Measurements from ENCODE around the gene BEND6. TPM values are rescaled to one million over a fixed set of nuclear protein-coding genes. Genes with fewer than 3 reads are reported as not detected.

The BEND6 gene
- total RNA-seq, 2 experiments from 2014 or later = 0.50 to 1.5 TPM

DNA sequence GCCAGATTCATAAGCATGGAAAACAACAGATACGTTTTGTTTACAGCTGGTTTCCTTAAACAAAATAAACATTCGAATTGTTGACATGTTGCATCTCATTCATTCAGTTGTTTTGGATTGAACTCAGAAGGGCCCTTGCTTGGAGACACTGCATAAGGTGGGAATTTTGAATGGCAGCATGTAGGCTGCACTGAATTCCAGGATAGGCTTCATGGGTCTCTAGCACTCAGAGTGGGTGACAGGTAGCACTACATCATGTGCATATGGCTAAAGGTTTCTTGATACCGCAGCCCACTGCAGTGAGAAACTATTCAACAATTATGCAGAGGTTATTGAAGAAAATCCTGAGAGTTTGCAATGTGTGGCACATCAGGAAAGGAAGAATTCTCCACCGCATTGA, 1.6 kb downstream of the BEND6 start:
- no peaks in the 10 kb centered on the region for H3K9me3 ChIP-seq (ENCODE audit: low read length)
- H3K36me3 ChIP-seq (ENCODE audit: insufficient read depth, low read length) = no peaks in the 10 kb centered on the region
- H3K79me2 ChIP-seq (ENCODE audit: insufficient read depth, low read depth, low read length) = no peaks in the 10 kb centered on the region
- TF ChIP-seq, protein P1, sequence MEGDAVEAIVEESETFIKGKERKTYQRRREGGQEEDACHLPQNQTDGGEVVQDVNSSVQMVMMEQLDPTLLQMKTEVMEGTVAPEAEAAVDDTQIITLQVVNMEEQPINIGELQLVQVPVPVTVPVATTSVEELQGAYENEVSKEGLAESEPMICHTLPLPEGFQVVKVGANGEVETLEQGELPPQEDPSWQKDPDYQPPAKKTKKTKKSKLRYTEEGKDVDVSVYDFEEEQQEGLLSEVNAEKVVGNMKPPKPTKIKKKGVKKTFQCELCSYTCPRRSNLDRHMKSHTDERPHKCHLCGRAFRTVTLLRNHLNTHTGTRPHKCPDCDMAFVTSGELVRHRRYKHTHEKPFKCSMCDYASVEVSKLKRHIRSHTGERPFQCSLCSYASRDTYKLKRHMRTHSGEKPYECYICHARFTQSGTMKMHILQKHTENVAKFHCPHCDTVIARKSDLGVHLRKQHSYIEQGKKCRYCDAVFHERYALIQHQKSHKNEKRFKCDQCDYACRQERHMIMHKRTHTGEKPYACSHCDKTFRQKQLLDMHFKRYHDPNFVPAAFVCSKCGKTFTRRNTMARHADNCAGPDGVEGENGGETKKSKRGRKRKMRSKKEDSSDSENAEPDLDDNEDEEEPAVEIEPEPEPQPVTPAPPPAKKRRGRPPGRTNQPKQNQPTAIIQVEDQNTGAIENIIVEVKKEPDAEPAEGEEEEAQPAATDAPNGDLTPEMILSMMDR (conservative IDR thresholded peaks at IDR 0.05; ENCODE audit: low read length) = no peak
- TF ChIP-seq EZH2phosphoT487 (IDR thresholded peaks at IDR 0.05; ENCODE audit: borderline replicate concordance, low read depth, low read length) = no peak
- intact Hi-C loops (cut with micrococcal nuclease; ENCODE audit: unreplicated experiment) = loop anchor here (5.0 kb wide), 1 partner anchor 131 kb away; no protein-coding TSS in a partner anchor
- no peak overlapping the region for H3K27ac ChIP-seq (ENCODE audit: low read depth, low read length, poor library complexity, severe bottlenecking)
- ChIA-PET CTCF (ENCODE audit: unreplicated experiment) (no interaction called here), POLR2A (no interaction called here)
- H2AFZ ChIP-seq (ENCODE audit: low read length) = peak overlapping the region; percentile 90; the same call in 1 of the 2 replicates
- H4K20me1 ChIP-seq (ENCODE audit: insufficient read depth, low read length) = no peaks in the 10 kb centered on the region
- H3K9me2 ChIP-seq (ENCODE audit: insufficient read depth, low read length) = no peaks in the 10 kb centered on the region
- H3K4me2 ChIP-seq (ENCODE audit: low read length) = peak overlapping the region; percentile 84
- peaks cover 16% of the 10 kb centered on the region for H3K4me1 ChIP-seq (ENCODE audit: insufficient read depth, low read length, poor library complexity, severe bottlenecking)
- no peak for DNase-seq (ENCODE audit: low spot score)
- H3K4me3 ChIP-seq (ENCODE audit: low read depth, low read length, poor library complexity, severe bottlenecking) = peak overlapping the region; percentile 75
- BruUV-seq (replicated peaks) = no TSS peak

DNA sequence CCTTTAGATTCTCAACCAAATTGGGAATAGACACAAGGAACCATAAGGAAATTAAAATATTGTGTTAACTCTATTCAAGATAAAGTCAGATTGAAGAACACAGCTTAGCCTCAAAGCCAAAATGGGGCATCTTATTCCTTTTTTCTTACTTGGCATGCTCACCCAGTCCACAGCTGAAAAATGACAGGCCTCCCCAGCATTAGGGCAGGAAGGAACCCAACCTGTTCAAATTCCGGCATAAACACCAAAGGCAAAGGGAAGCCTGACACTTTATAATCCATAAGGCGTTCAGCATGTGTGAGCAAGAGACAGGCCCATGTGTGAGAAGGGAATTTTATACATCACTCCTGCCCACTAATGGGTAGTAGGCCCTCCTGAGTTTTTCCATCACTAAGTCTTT, 2.9 kb downstream of the BEND6 start:
- no peak for TF ChIP-seq EZH2phosphoT487 (IDR thresholded peaks at IDR 0.05; ENCODE audit: borderline replicate concordance, low read depth, low read length)
- TF ChIP-seq, protein P1 (conservative IDR thresholded peaks at IDR 0.05; ENCODE audit: low read length) = no peak
- Histone ChIP-seq H3K9me2 (ENCODE audit: insufficient read depth, low read length) (no peaks in the 10 kb centered on the region), H3K4me3 (ENCODE audit: low read depth, low read length, poor library complexity, severe bottlenecking) (no peak overlapping the region), H3K4me1 (ENCODE audit: insufficient read depth, low read length, poor library complexity, severe bottlenecking) (peaks cover 16% of the 10 kb centered on the region), H2AFZ (ENCODE audit: low read length) (no peak overlapping the region), H3K36me3 (ENCODE audit: insufficient read depth, low read length) (no peaks in the 10 kb centered on the region), H3K4me2 (ENCODE audit: low read length) (no peak overlapping the region), H3K9me3 (ENCODE audit: low read length) (no peaks in the 10 kb centered on the region), H3K27ac (ENCODE audit: low read depth, low read length, poor library complexity, severe bottlenecking) (no peak overlapping the region), H4K20me1 (ENCODE audit: insufficient read depth, low read length) (no peaks in the 10 kb centered on the region), H3K79me2 (ENCODE audit: insufficient read depth, low read depth, low read length) (no peaks in the 10 kb centered on the region)
- no peak for DNase-seq (ENCODE audit: low spot score)
- BruUV-seq (replicated peaks) = no TSS peak
- POLR2A ChIA-PET = interaction anchor here (0.5 to 0.8 kb wide), 2 partner anchors 9 to 18 kb away, joined by 3 read pairs; no protein-coding TSS in a partner anchor
- CTCF ChIA-PET (ENCODE audit: unreplicated experiment) = no interaction called here
- intact Hi-C loops (cut with micrococcal nuclease; ENCODE audit: unreplicated experiment) = loop anchor here (5.0 kb wide), 1 partner anchor 129 kb away; no protein-coding TSS in a partner anchor

DNA sequence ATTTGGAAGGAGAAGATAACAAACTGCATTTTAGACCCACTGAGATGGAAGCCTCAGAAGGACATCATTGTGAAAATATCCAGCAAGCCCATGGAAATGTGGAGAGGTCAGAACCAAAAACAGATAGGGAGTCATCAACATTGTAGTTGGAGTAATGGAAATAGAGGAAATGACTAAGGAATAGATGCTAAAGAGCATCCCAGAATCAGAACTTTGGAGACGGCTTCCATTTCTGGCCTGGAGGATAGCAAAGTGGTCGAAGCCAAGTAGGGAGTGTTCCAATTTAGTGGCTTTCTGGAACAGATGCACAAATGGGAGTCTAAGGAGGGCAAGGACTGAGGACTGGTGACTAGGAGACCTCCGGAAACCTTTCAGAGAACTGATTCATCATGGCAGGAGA, 3.6 kb downstream of the BEND6 start:
- Histone ChIP-seq H3K27ac (ENCODE audit: low read depth, low read length, poor library complexity, severe bottlenecking) (no peak overlapping the region), H3K4me3 (ENCODE audit: low read depth, low read length, poor library complexity, severe bottlenecking) (no peak overlapping the region), H3K36me3 (ENCODE audit: insufficient read depth, low read length) (no peaks in the 10 kb centered on the region), H3K4me1 (ENCODE audit: insufficient read depth, low read length, poor library complexity, severe bottlenecking) (peaks cover 16% of the 10 kb centered on the region), H3K79me2 (ENCODE audit: insufficient read depth, low read depth, low read length) (no peaks in the 10 kb centered on the region), H3K9me3 (ENCODE audit: low read length) (no peaks in the 10 kb centered on the region), H2AFZ (ENCODE audit: low read length) (no peak overlapping the region), H3K9me2 (ENCODE audit: insufficient read depth, low read length) (no peaks in the 10 kb centered on the region), H3K4me2 (ENCODE audit: low read length) (no peak overlapping the region), H4K20me1 (ENCODE audit: insufficient read depth, low read length) (no peaks in the 10 kb centered on the region)
- CTCF ChIA-PET (ENCODE audit: unreplicated experiment) = no interaction called here
- DNase-seq (ENCODE audit: low spot score) = no peak
- BruUV-seq (replicated peaks) = no TSS peak
- POLR2A ChIA-PET = no interaction called here
- intact Hi-C loops (cut with micrococcal nuclease; ENCODE audit: unreplicated experiment) = loop anchor here (5.0 kb wide), 1 partner anchor 129 kb away; no protein-coding TSS in a partner anchor
- TF ChIP-seq EZH2phosphoT487 (IDR thresholded peaks at IDR 0.05; ENCODE audit: borderline replicate concordance, low read depth, low read length) = no peak
- TF ChIP-seq, protein P1 (conservative IDR thresholded peaks at IDR 0.05; ENCODE audit: low read length) = no peak

Measured in OCI-LY7 (cell line).